PC-9 (cell line): Measurements from ENCODE around the gene ZMYM3. TPM values are rescaled to one million over a fixed set of nuclear protein-coding genes. Genes with fewer than 3 reads are reported as not detected.

Source experiments
- BruUV-seq: library from RNA; stranded (reverse); fragments of 400-500 nt; replicated peaks from 2 replicates; lab custom pipeline; 2021; lab: Mats Ljungman, UMichigan
- CTCF ChIA-PET: fragments of 300-600 bp; sonication (Branson Sonifier 250); formaldehyde crosslinking; loops from one replicate; lab custom pipeline; 2022; ENCODE audit warnings: antibody characterized with exemption; lab: Charles Lee
- POLR2A ChIA-PET: fragments of 300-600 bp; sonication (Branson Sonifier 250); formaldehyde crosslinking; loops from one replicate; lab custom pipeline; 2022; ENCODE audit warnings: antibody characterized with exemption; ENCODE audit not compliant: unreplicated experiment; lab: Charles Lee
- DNase-seq, 2 experiments: peaks; one replicate each; pipeline versions ENCODE4 v3.0.0 to v3.0.0-alpha.2; 2015 to 2022; ENCODE audit warnings: mixed read lengths in 1 of 2
- H2AFZ ChIP-seq: fragments of 200-600 bp; sonication (generic); 2 replicates; pipeline ENCODE4 v1.8.1; 2017; ENCODE audit warnings: antibody characterized with exemption
- H3F3A ChIP-seq: fragments of 200-600 bp; sonication (generic); 2 replicates; pipeline ENCODE4 v1.8.1; 2017; ENCODE audit warnings: antibody characterized with exemption, mild to moderate bottlenecking, low read depth; ENCODE audit not compliant: insufficient read depth
- H3K27ac ChIP-seq: fragments of 200-600 bp; sonication (generic); 2 replicates; pipeline ENCODE4 v1.6.1; 2016; ENCODE audit warnings: mixed run types
- H3K27me3 ChIP-seq: fragments of 200-600 bp; sonication (generic); 2 replicates; pipeline ENCODE4 v1.6.1; 2016; ENCODE audit warnings: low read depth, mixed run types; ENCODE audit not compliant: insufficient read depth
- H3K36me3 ChIP-seq: fragments of 200-600 bp; sonication (generic); 2 replicates; pipeline ENCODE4 v1.6.1; 2016; ENCODE audit warnings: low read depth, mixed run types
- H3K4me1 ChIP-seq: fragments of 200-600 bp; sonication (generic); replicated peaks from 2 replicates; pipeline ENCODE4 v1.6.1; 2016; ENCODE audit warnings: mixed run types; ENCODE audit not compliant: insufficient read depth
- H3K4me2 ChIP-seq: fragments of 200-600 bp; sonication (generic); 2 replicates; pipeline ENCODE4 v1.6.1; 2017; ENCODE audit warnings: mixed run types
- H3K4me3 ChIP-seq: fragments of 200-600 bp; sonication (generic); 2 replicates; pipeline ENCODE4 v1.6.1; 2016; ENCODE audit warnings: mixed run types
- H3K79me2 ChIP-seq: fragments of 200-600 bp; sonication (generic); 2 replicates; pipeline ENCODE4 v1.6.1; 2017; ENCODE audit warnings: low read depth, mixed run types
- H3K9me2 ChIP-seq: fragments of 200-600 bp; sonication (generic); 2 replicates; pipeline ENCODE4 v1.8.1; 2017; ENCODE audit warnings: mild to moderate bottlenecking; ENCODE audit not compliant: insufficient read depth
- H3K9me3 ChIP-seq: fragments of 200-600 bp; sonication (generic); 2 replicates; pipeline ENCODE4 v1.8.1; 2016; ENCODE audit warnings: low read depth; ENCODE audit not compliant: insufficient read depth
- H4K20me1 ChIP-seq: fragments of 200-600 bp; sonication (generic); 2 replicates; pipeline ENCODE4 v1.8.1; 2017; ENCODE audit not compliant: insufficient read depth
- CTCF ChIP-seq: fragments of 200-600 bp; sonication (generic); conservative IDR thresholded peaks from 2 replicates; pipeline ENCODE4 v1.6.1; 2017; ENCODE audit warnings: mixed run types, antibody characterized with exemption, mild to moderate bottlenecking, moderate library complexity
- EZH2 ChIP-seq: fragments of 200-600 bp; sonication (generic); IDR thresholded peaks from 2 replicates; pipeline ENCODE4 v1.8.0; 2017; ENCODE audit warnings: antibody characterized with exemption, low read depth
- intact Hi-C: fragments of 100-400 bp; cut with micrococcal nuclease; formaldehyde crosslinking; loops from one replicate; pipeline ENCODE4 v1.10.0; 2022; ENCODE audit not compliant: unreplicated experiment
- total RNA-seq: library from RNA; stranded (reverse); gene quantifications from 2 replicates; pipeline ENCODE4 v1.2.3, GENCODE V29; 2021

Gene ZMYM3
- total RNA-seq, 1 experiment from 2014 or later: 45.3 TPM

GRCh38 chrX:71225009-71225408 lies 28.9 kb downstream of the ZMYM3 start:
- Histone ChIP-seq H3K4me3 (no peak overlapping the region), H3K9me3 (no peaks in the 10 kb centered on the region), H3F3A (no peaks in the 10 kb centered on the region), H3K27ac (no peak overlapping the region), H3K4me2 (no peak overlapping the region), H3K36me3 (no peaks in the 10 kb centered on the region), H3K4me1 (no peaks in the 10 kb centered on the region), H2AFZ (no peak overlapping the region), H3K27me3 (no peaks in the 10 kb centered on the region), H4K20me1 (no peaks in the 10 kb centered on the region), H3K79me2 (no peaks in the 10 kb centered on the region), H3K9me2 (no peaks in the 10 kb centered on the region)
- TF ChIP-seq EZH2 (no peak), CTCF (no peak)
- ChIA-PET POLR2A (no interaction called here), CTCF (no interaction called here)
- intact Hi-C loops: no loop called here
- DNase-seq: no peak
- no TSS peak for BruUV-seq

- Histone ChIP-seq H3K27me3 (no peaks in the 10 kb centered on the region), H3K4me3 (no peak overlapping the region), H3K9me3 (no peaks in the 10 kb centered on the region), H3K27ac (no peak overlapping the region), H3K4me2 (no peak overlapping the region), H4K20me1 (no peaks in the 10 kb centered on the region), H3K9me2 (no peaks in the 10 kb centered on the region), H2AFZ (no peak overlapping the region), H3F3A (no peaks in the 10 kb centered on the region), H3K79me2 (no peaks in the 10 kb centered on the region), H3K4me1 (no peaks in the 10 kb centered on the region), H3K36me3 (no peaks in the 10 kb centered on the region)
- ChIA-PET POLR2A (no interaction called here), CTCF (no interaction called here)
- intact Hi-C loops: no loop called here
- TF ChIP-seq EZH2 (no peak), CTCF (no peak)
- no peak for DNase-seq
- BruUV-seq: no TSS peak
These were observed 29.7 kb downstream of the ZMYM3 start for GRCh38 chrX:71224098-71224708.

- no peak for DNase-seq
- Histone ChIP-seq H3K27me3 (no peaks in the 10 kb centered on the region), H3K27ac (no peak within 1 kb of the TSS), H2AFZ (no peak within 1 kb of the TSS), H3K36me3 (no peaks in the 10 kb centered on the region), H3K4me1 (no peaks in the 10 kb centered on the region), H3F3A (no peaks in the 10 kb centered on the region), H4K20me1 (no peaks in the 10 kb centered on the region), H3K4me2 (no peak within 1 kb of the TSS), H3K9me3 (no peaks in the 10 kb centered on the region), H3K9me2 (no peaks in the 10 kb centered on the region), H3K79me2 (no peaks in the 10 kb centered on the region), H3K4me3 (no peak within 1 kb of the TSS)
- POLR2A ChIA-PET: no interaction called here
- CTCF ChIA-PET: no interaction called here
- TF ChIP-seq EZH2: no peak
- TF ChIP-seq CTCF: no peak
- intact Hi-C loops: no loop called here
- no TSS peak for BruUV-seq
These were observed 31.0 kb downstream of the ZMYM3 start, which contains the start of gene GJB1 for GRCh38 chrX:71222929-71223328. GJB1 (plus strand) TSS chrX:71223224; CDS start chrX:71223708, 484 bp downstream.
